Smooth muscle cell of the brain vasculature (primary cell): ENCODE measurements around the gene FGFR1OP2.

ENCODE experiments used
- DNase-seq: peaks from one replicate; pipeline ENCODE4 v3.0.0-alpha.2; 2012; ENCODE audit warnings: low read depth, low spot score

Gene FGFR1OP2

GRCh38 chr12:27003421-27004381 is 65.4 kb downstream of the FGFR1OP2 start:
- DNase-seq = no peak

GRCh38 chr12:27005495-27005894 is 67.2 kb downstream of the FGFR1OP2 start:
- DNase-seq = no peak

- DNase-seq = no peak
Observed at GRCh38 chr12:27006797-27007467, 68.7 kb downstream of the FGFR1OP2 start.

- DNase-seq = no peak
Observed at GRCh38 chr12:27008081-27008480, 69.8 kb downstream of the FGFR1OP2 start.

GRCh38 chr12:27009881-27010301 is 71.6 kb downstream of the FGFR1OP2 start:
- DNase-seq = no peak

GRCh38 chr12:27012239-27012981 is 74.1 kb downstream of the FGFR1OP2 start:
- DNase-seq = no peak

GRCh38 chr12:27012982-27013255 is 74.6 kb downstream of the FGFR1OP2 start:
- no peak for DNase-seq

- no peak for DNase-seq
Observed at GRCh38 chr12:27013611-27014084, 75.4 kb downstream of the FGFR1OP2 start.

GRCh38 chr12:27014085-27014858 is 76.0 kb downstream of the FGFR1OP2 start, which contains the start of gene TM7SF3:
TM7SF3 (minus strand) TSS chr12:27014384; CDS start chr12:27014168, 216 bp downstream.
- peak; percentile 52 for DNase-seq

GRCh38 chr12:27014859-27015729 is 76.8 kb downstream of the FGFR1OP2 start:
- DNase-seq = no peak

GRCh38 chr12:27015730-27016076 is 77.4 kb downstream of the FGFR1OP2 start:
- no peak for DNase-seq
